ENCODE results near the gene DSCAML1. TPM values are rescaled to one million over a fixed set of nuclear protein-coding genes. Genes with fewer than 3 reads are reported as not detected.
A peak's percentile ranks its signal among the peaks of the same experiment; 100 is the strongest.

Gene DSCAML1
- total RNA-seq, 2 donors from 2014 or later, result 2.8 TPM; not detected in 1

- Mint-ChIP-seq H3K9me3 (no peaks in the 10 kb centered on the region), H3K4me1 (no peaks in the 10 kb centered on the region), H3K36me3 (ENCODE audit: low read depth) (no peaks in the 10 kb centered on the region), H3K4me3 (no peak overlapping the region), H3K27ac (no peak overlapping the region), H3K27me3 (peaks cover 14% of the 10 kb centered on the region)
- ATAC-seq (replicated peaks), result no peak
These were observed 304.3 kb downstream of the DSCAML1 start for GRCh38 chr11:117492578-117493251.

GRCh38 chr11:117490911-117491310, 306.1 kb downstream of the DSCAML1 start:
- no peaks in the 10 kb centered on the region for H3K4me1 Mint-ChIP-seq
- H3K36me3 Mint-ChIP-seq (ENCODE audit: low read depth), result no peaks in the 10 kb centered on the region
- peaks cover 17% of the 10 kb centered on the region for H3K27me3 Mint-ChIP-seq
- no peak overlapping the region for H3K27ac Mint-ChIP-seq
- no peak overlapping the region for H3K4me3 Mint-ChIP-seq
- no peaks in the 10 kb centered on the region for H3K9me3 Mint-ChIP-seq
- no peak for ATAC-seq (replicated peaks)

DNA sequence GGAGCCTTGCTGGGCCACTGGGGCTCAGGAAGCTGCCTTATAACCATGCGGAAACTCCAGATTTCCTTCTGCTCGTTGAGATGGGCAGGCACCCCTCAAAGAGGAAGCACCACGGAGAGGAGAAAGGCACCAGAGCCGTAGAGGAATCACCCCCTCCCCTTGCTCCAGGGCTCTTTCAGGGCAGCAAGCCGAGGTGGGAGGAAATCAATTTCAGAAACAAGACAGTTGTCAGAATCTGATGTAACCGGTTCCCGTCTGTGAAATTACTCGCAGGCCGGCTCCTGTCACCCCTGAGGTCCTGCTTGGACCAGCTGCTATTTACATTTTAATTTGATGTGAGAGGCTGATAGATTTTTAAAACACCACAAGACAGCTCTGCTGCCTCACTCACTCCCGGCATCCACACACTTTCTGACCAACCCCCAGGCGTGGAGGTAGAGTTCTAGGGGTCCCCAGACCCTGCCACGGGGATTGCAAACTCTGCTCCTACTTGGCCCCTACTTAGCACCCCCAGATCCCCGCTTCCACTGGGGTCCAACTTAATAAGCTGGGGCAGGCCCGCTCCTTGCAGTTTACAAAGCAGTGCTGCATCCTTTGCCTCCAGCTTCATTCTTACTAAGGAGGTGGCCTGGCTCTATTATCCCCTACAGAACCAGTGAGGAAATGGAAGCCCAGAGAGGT, 306.9 kb downstream of the DSCAML1 start:
- Mint-ChIP-seq H3K36me3 (ENCODE audit: low read depth) (no peaks in the 10 kb centered on the region), H3K27me3 (peaks cover 12% of the 10 kb centered on the region), H3K27ac (no peak overlapping the region), H3K4me1 (no peaks in the 10 kb centered on the region), H3K9me3 (no peaks in the 10 kb centered on the region), H3K4me3 (no peak overlapping the region)
- ATAC-seq (replicated peaks), result no peak

DNA sequence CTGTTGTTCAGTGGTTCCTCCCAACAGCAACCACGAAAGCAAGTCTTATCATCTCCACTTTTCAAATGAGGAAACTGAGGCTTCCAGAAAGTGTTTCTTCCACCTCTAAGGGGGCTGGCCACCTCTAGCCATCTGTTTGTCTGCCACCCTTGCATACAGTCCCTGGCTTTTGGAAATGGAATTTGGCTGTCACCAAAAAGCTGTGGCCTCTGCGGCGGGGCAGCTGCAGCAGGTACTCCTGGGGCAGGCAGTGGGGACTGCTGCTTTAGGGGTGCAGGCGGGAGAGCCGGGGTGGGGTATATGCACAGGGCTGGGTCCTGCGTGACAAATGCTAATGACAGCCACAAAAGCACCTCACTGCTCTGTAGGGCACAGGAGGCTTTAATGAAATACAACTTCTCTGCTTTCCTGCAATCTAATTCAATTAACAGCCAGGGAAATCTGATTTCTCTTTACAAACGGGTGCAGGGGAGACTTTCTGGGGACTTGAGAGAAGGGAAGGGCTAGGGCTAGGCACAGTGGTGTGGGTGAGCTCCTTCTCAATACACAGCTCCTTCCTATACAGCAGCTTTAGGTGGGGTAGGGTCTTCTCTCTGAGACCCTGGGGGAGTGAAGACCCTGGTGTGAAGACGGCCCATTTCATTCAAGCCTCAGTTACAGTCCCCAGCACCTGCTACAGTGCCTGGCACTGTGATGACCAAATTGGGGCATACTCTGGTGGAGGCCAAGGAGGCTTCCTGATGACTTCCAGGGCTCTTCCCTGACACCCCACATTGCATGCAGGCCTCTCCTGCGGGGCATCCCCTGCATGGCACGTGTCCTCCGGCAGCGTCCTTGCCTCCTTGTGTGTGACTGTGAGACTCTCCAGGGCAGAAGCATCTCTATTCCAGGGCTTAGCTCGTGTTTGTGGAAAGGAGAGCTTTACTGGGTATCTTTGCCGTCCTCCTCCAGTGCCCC, 307.7 kb downstream of the DSCAML1 start:
- ATAC-seq (replicated peaks), result no peak
- H3K4me1 Mint-ChIP-seq, result no peaks in the 10 kb centered on the region
- no peak overlapping the region for H3K4me3 Mint-ChIP-seq
- H3K27ac Mint-ChIP-seq, result no peak overlapping the region
- no peaks in the 10 kb centered on the region for H3K9me3 Mint-ChIP-seq
- peaks cover 12% of the 10 kb centered on the region for H3K27me3 Mint-ChIP-seq
- H3K36me3 Mint-ChIP-seq (ENCODE audit: low read depth), result no peaks in the 10 kb centered on the region

GRCh38 chr11:117486059-117486458, 311.0 kb downstream of the DSCAML1 start:
- H3K27ac Mint-ChIP-seq, result no peak overlapping the region
- H3K9me3 Mint-ChIP-seq, result no peaks in the 10 kb centered on the region
- H3K27me3 Mint-ChIP-seq, result peaks cover 18% of the 10 kb centered on the region
- no peak for ATAC-seq (replicated peaks)
- no peak overlapping the region for H3K4me3 Mint-ChIP-seq
- no peaks in the 10 kb centered on the region for H3K36me3 Mint-ChIP-seq (ENCODE audit: low read depth)
- no peaks in the 10 kb centered on the region for H3K4me1 Mint-ChIP-seq

DNA sequence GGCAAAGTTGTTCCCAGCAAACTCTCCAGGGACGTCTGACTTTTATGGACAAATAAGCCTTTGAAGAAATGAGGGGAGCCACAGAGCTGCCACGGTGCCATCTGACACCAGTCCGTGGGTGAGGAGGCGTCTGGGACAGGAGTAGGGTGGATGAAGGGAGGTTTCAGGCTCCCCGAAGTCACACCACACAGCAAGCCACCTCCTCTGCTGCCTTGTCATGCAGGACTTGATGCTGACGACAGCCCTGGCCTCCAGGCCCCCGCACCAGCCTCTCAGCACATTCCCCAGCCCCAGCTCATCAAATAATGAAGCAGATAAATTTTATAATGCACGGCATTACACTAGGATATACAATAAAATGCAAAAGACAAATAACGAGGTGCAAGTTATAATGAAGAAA, 312.9 kb downstream of the DSCAML1 start:
- ATAC-seq (replicated peaks), result no peak
- Mint-ChIP-seq H3K36me3 (ENCODE audit: low read depth) (no peaks in the 10 kb centered on the region), H3K4me1 (no peaks in the 10 kb centered on the region), H3K27me3 (peaks cover 10% of the 10 kb centered on the region), H3K9me3 (no peaks in the 10 kb centered on the region), H3K27ac (no peak overlapping the region), H3K4me3 (no peak overlapping the region)

- no peak overlapping the region for H3K4me3 Mint-ChIP-seq
- H3K27ac Mint-ChIP-seq, result no peak overlapping the region
- H3K4me1 Mint-ChIP-seq, result no peaks in the 10 kb centered on the region
- peak; percentile 16 for ATAC-seq (replicated peaks)
- H3K27me3 Mint-ChIP-seq, result peaks cover 10% of the 10 kb centered on the region
- H3K9me3 Mint-ChIP-seq, result no peaks in the 10 kb centered on the region
- no peaks in the 10 kb centered on the region for H3K36me3 Mint-ChIP-seq (ENCODE audit: low read depth)
These were observed 313.6 kb downstream of the DSCAML1 start for GRCh38 chr11:117483372-117483771.

DNA sequence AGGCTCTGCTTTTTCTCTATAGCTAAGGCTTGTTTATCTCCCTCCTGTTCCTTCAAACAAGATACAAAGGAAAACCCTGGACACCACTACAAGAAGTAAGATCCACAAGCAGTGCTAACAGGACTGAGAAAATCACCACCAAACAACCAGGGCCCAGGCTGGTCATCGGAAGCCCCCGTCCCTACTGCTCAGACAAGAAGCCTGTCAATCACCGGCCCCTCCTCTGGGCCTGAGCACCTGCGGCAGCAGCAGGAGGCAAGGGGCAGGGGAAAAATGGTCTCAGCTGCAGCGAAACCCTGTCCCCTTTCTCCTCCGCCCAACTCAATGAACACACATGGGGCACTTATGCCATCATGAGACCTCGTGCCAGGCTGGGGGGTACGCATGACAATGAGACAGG, 314.1 kb downstream of the DSCAML1 start:
- Mint-ChIP-seq H3K27me3 (peaks cover 10% of the 10 kb centered on the region), H3K4me3 (no peak overlapping the region), H3K4me1 (no peaks in the 10 kb centered on the region), H3K27ac (no peak overlapping the region), H3K9me3 (no peaks in the 10 kb centered on the region), H3K36me3 (ENCODE audit: low read depth) (no peaks in the 10 kb centered on the region)
- ATAC-seq (replicated peaks), result no peak

DNA sequence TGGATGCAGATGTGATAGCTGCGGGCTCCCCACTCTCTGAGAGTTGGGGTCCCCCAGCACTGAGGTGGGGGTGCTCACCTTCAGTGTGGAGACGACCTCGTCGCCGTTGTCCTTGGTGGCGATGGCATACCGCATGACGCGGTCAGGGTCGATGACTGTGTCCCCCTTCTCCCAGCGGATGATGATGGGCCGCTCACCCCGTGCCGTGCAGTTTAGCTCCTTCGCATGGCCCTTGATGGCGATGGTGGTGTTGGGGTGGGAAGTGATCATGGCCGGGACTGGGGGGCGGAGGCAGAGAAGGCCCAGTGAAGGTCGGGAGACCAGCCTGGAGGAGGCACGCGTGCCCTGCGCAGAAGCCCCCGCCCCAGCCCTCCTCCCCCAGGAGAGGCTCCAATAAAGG, 315.1 kb downstream of the DSCAML1 start:
- H3K27me3 Mint-ChIP-seq, result peaks cover 14% of the 10 kb centered on the region
- H3K4me1 Mint-ChIP-seq, result no peaks in the 10 kb centered on the region
- no peaks in the 10 kb centered on the region for H3K36me3 Mint-ChIP-seq (ENCODE audit: low read depth)
- H3K27ac Mint-ChIP-seq, result no peak overlapping the region
- H3K9me3 Mint-ChIP-seq, result no peaks in the 10 kb centered on the region
- ATAC-seq (replicated peaks), result no peak
- H3K4me3 Mint-ChIP-seq, result no peak overlapping the region

DNA sequence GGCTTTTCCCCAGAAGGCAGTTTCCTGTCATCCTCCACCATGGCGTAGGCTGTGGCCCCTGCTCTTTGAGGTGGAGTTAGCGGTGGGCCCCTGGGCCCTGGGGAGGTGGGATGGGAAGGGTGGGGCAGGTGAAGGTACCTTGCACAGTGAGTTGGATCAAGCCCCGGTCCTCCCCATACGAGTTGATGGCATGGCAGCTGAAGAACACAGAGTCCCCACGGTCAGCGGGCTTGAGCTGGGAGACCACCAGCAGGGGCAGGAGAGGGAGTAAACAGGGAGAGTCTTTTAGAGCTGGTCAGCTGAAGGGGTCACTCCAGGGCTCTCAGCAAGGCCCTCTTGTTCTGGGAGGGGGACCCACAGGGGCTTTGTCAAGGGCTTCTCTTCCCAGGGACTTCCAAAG, 316.0 kb downstream of the DSCAML1 start:
- peaks cover 16% of the 10 kb centered on the region for H3K27me3 Mint-ChIP-seq
- no peaks in the 10 kb centered on the region for H3K4me1 Mint-ChIP-seq
- ATAC-seq (replicated peaks), result no peak
- no peak overlapping the region for H3K4me3 Mint-ChIP-seq
- no peaks in the 10 kb centered on the region for H3K9me3 Mint-ChIP-seq
- no peaks in the 10 kb centered on the region for H3K36me3 Mint-ChIP-seq (ENCODE audit: low read depth)
- H3K27ac Mint-ChIP-seq, result no peak overlapping the region

DNA sequence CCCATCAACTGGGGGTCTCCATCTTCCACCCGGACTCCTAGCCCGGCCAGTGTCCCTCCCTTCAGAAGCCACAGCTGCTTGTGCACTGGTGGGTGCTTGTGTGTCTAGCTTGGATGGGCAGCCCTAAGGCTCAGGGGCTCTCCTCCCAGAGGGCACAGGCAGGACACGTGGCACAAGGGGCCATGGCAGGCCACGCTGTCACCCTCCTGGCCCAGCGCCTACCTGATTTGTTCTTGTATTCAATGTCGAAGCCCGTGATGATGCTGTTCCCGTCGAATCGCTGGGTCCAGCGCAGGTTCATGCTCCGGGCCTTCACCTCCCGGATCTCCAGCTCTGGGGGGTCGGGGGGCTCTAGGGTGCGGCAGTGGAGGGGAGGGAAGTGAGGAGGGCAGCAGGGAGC, 316.8 kb downstream of the DSCAML1 start:
- Mint-ChIP-seq H3K4me3 (no peak overlapping the region), H3K27ac (no peak overlapping the region), H3K4me1 (no peaks in the 10 kb centered on the region), H3K27me3 (peaks cover 15% of the 10 kb centered on the region), H3K9me3 (no peaks in the 10 kb centered on the region), H3K36me3 (ENCODE audit: low read depth) (no peaks in the 10 kb centered on the region)
- no peak for ATAC-seq (replicated peaks)

DNA sequence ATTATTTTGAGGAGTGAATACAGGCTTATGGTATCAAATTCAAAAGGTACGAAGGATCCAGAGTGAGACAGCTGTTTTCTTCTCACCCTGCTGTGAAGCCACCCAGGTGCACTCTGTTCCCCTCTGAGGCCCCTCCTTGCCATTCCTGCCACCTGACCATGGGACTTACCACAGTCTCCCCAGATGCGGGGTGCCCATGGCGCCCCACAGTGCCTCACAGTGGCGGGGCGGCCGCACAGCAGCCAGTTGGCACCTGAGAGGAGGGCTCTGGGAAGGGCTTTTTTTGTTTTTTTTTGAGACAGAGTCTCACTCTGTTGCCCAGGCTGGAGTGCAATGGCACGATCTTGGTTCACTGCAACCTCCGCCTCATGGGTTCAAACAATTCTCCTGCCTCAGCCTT, 317.6 kb downstream of the DSCAML1 start:
- no peak overlapping the region for H3K27ac Mint-ChIP-seq
- ATAC-seq (replicated peaks), result peak; percentile 39
- H3K4me1 Mint-ChIP-seq, result no peaks in the 10 kb centered on the region
- H3K4me3 Mint-ChIP-seq, result no peak overlapping the region
- no peaks in the 10 kb centered on the region for H3K36me3 Mint-ChIP-seq (ENCODE audit: low read depth)
- no peaks in the 10 kb centered on the region for H3K9me3 Mint-ChIP-seq
- peaks cover 15% of the 10 kb centered on the region for H3K27me3 Mint-ChIP-seq

DNA sequence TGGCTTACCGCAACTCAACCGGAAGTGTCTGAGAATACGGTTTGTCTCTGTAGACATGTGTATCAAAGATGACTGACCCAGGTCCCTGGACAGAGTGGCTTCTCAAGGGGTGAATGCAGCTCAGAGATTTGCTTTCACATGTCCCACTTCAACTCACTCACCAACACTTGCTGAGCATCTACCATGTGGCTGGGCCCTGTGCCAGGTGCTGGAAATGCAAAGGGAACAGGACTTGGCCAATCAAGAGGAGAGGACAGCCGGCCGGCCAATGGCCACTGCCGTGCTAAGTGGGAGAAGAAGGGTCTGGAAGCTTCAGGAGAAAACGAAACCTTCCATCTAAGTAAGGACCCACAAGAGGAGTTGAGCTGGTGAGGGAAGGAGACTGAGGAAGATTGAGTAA, 318.1 kb downstream of the DSCAML1 start:
- no peaks in the 10 kb centered on the region for H3K36me3 Mint-ChIP-seq (ENCODE audit: low read depth)
- no peak overlapping the region for H3K4me3 Mint-ChIP-seq
- H3K4me1 Mint-ChIP-seq, result no peaks in the 10 kb centered on the region
- ATAC-seq (replicated peaks), result no peak
- peaks cover 15% of the 10 kb centered on the region for H3K27me3 Mint-ChIP-seq
- H3K27ac Mint-ChIP-seq, result no peak overlapping the region
- no peaks in the 10 kb centered on the region for H3K9me3 Mint-ChIP-seq

DNA sequence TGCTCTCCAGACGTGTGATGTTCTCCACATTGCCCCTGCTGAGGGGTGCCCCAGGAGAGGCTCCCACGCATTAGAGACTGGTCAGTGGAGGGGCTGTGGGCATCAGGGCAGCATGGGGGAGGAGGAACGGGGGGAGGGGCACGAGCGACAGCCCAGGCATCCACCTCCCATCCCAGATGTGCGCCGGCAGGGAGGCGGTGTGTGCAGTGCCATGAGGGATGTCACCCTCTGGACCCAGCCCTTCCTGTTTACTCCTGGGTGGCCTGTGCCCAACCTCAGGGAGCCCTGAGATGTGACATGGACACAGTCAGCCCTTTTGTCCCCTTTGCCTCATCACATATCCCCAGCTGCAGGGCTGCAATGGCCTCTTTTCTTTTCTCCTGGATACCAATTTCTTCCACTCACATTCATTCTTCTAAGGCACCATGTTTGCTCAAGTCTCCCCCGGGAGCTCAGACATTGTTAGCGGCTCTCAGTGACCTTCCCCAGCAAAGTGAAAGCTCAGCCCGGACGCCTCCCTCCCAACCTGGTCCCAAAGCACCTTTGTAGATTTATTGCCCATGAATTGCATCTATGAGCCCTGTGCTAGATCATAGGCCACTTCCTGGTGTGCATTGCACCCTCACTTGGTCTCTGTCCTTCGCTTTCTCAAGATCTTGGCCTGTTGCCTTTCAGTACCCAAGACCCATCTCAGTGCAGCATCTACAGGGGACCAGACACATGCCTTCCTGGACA, 318.7 kb downstream of the DSCAML1 start:
- no peaks in the 10 kb centered on the region for H3K4me1 Mint-ChIP-seq
- H3K9me3 Mint-ChIP-seq, result no peaks in the 10 kb centered on the region
- no peak overlapping the region for H3K4me3 Mint-ChIP-seq
- peaks cover 15% of the 10 kb centered on the region for H3K27me3 Mint-ChIP-seq
- H3K36me3 Mint-ChIP-seq (ENCODE audit: low read depth), result no peaks in the 10 kb centered on the region
- ATAC-seq (replicated peaks), result no peak
- H3K27ac Mint-ChIP-seq, result no peak overlapping the region
